ENCODE measurements around the gene GSTM5. TPM values are rescaled to one million over a fixed set of nuclear protein-coding genes. Genes with fewer than 3 reads are reported as not detected.

Gene GSTM5
- total and polyA plus RNA-seq, 2 of the 4 experiments (the other 2 are of a cell fraction) = 0.36 to 1.2 TPM

GRCh38 chr1:109761227-109762038 lies 49.4 kb downstream of the GSTM5 start:
- no peak overlapping the region; the same call in 1 of the 3 replicates for H2BK15ac ChIP-seq (ENCODE audit: low read depth, low read length)
- no peak overlapping the region for H3K56ac ChIP-seq (ENCODE audit: extremely low read depth, insufficient read depth, low read length)
- peak overlapping the region; percentile 67 for H4K91ac ChIP-seq (ENCODE audit: insufficient read depth, low read depth, low read length)
- no peak overlapping the region for H3K23ac ChIP-seq (ENCODE audit: low read depth, low read length)
- no TSS peak for BruUV-seq (replicated peaks)
- in situ Hi-C loops (cut with MboI; ENCODE audit: low sequenced_read_pairs) (no loop called here), intact Hi-C loops (cut with micrococcal nuclease) (no loop called here), dilution Hi-C loops (cut with HindIII; ENCODE audit: low sequenced_read_pairs, unreplicated experiment) (no loop called here)
- H3K36me3 ChIP-seq (ENCODE audit: control insufficient read depth, insufficient read depth, low read length) = no peaks in the 10 kb centered on the region
- H3K4ac ChIP-seq (ENCODE audit: low read depth, low read length) = no peak overlapping the region
- H4K5ac ChIP-seq (ENCODE audit: low read depth, low read length) = no peak overlapping the region
- ATAC-seq (ENCODE audit: low read depth) (no peak), DNase-seq (no peak)
- no peak overlapping the region for H3K4me3 ChIP-seq (ENCODE audit: insufficient read depth, low read depth, low read length)
- peaks cover 12% of the 10 kb centered on the region for H3K4me1 ChIP-seq (ENCODE audit: control insufficient read depth, insufficient read depth, low read length)
- no peaks in the 10 kb centered on the region for H4K20me1 ChIP-seq (ENCODE audit: insufficient read depth, low read length)
- peak overlapping the region; percentile 3; the same call in 1 of the 2 replicates for H2BK120ac ChIP-seq (ENCODE audit: low read depth, low read length)
- H3K9me1 ChIP-seq (ENCODE audit: insufficient read depth, low read length) = peaks cover 20% of the 10 kb centered on the region
- WGBS, 2 experiments (ENCODE audit: extremely low coverage in 2 of 2, insufficient read length in 1 of 2) = 76% methylated on average over 4 of the region's 14 CpGs; no CpG with 5 or more reads in 1 of the 2 experiments
- no peaks in the 10 kb centered on the region for H3K79me1 ChIP-seq (ENCODE audit: low read depth in 1 of 2, low read length in 2 of 2)
- H2AK5ac ChIP-seq (ENCODE audit: low read depth, low read length) = peak overlapping the region; percentile 97
- CTCF ChIA-PET = interaction anchor here (1.2 kb wide), 1 partner anchor 121 kb away, joined by 5 read pairs; no protein-coding TSS in a partner anchor
- no peaks in the 10 kb centered on the region for H3K27me3 ChIP-seq (ENCODE audit: control insufficient read depth, insufficient read depth, low read length)
- no peak overlapping the region for H2AFZ ChIP-seq (replicated peaks; ENCODE audit: low read length, poor library complexity)
- H2BK20ac ChIP-seq (ENCODE audit: low read depth, low read length) = no peak overlapping the region
- H3K27ac ChIP-seq (ENCODE audit: insufficient read depth, low read length) = no peak overlapping the region
- no peak overlapping the region for H4K8ac ChIP-seq (ENCODE audit: low read depth in 2 of 2, low read length in 2 of 2)
- H3K14ac ChIP-seq (replicated peaks; ENCODE audit: low read depth, low read length) = no peak overlapping the region
- no peak overlapping the region for H2AK9ac ChIP-seq (replicated peaks; ENCODE audit: low read depth, low read length, poor library complexity)
- H3K4me2 ChIP-seq (ENCODE audit: low read depth, low read length) = no peak overlapping the region
- POLR2A ChIA-PET (ENCODE audit: unreplicated experiment) = no interaction called here
- no peak overlapping the region for H3K18ac ChIP-seq (ENCODE audit: low read depth, low read length)
- no peak overlapping the region for H3K9ac ChIP-seq (ENCODE audit: low read depth, low read length)
- no peak overlapping the region for H2BK5ac ChIP-seq (ENCODE audit: low read depth, low read length, poor library complexity, severe bottlenecking)
- no peaks in the 10 kb centered on the region for H3K9me3 ChIP-seq (ENCODE audit: control insufficient read depth, insufficient read depth, low read length)
- TF ChIP-seq MAZ (IDR thresholded peaks at IDR 0.05; ENCODE audit: borderline replicate concordance, low read depth, low read length) (no peak), MAFK (IDR thresholded peaks at IDR 0.05; ENCODE audit: low read depth, low read length) (no peak), CTCF (conservative IDR thresholded peaks at IDR 0.05; ENCODE audit: low read depth, low read length) (no peak), RFX5 (IDR thresholded peaks at IDR 0.05; ENCODE audit: low read depth, low read length) (no peak), USF2 (IDR thresholded peaks at IDR 0.05; ENCODE audit: low read depth, low read length) (no peak), MXI1 (IDR thresholded peaks at IDR 0.05; ENCODE audit: borderline replicate concordance, low read depth, low read length) (no peak), NFE2L2 (IDR thresholded peaks at IDR 0.05; ENCODE audit: low read depth, low read length) (no peak), BHLHE40 (IDR thresholded peaks at IDR 0.05; ENCODE audit: low read depth, low read length) (no peak), CEBPB (IDR thresholded peaks at IDR 0.05; ENCODE audit: low read depth, low read length) (no peak), RAD21 (IDR thresholded peaks at IDR 0.05; ENCODE audit: low read length) (no peak), CHD1 (IDR thresholded peaks at IDR 0.05; ENCODE audit: low read depth, low read length) (no peak), POLR2A (IDR thresholded peaks at IDR 0.05; ENCODE audit: low read depth, low read length) (no peak), RCOR1 (IDR thresholded peaks at IDR 0.05; ENCODE audit: insufficient replicate concordance, low read length) (no peak), ELK1 (IDR thresholded peaks at IDR 0.05; ENCODE audit: borderline replicate concordance, low read depth, low read length) (no peak), SMC3 (IDR thresholded peaks at IDR 0.05; ENCODE audit: low read depth, low read length) (no peak)
